ENCODE data around the gene DISC1. TPM values are rescaled to one million over a fixed set of nuclear protein-coding genes. Genes with fewer than 3 reads are reported as not detected.

DISC1 gene
- total and polyA plus RNA-seq, 2 donors (not counting 3 experiments of a cell fraction or from before 2014, with no cell fraction given), result 3.3 to 14.7 TPM

GRCh38 chr1:231869364-231869763, 242.8 kb downstream of the DISC1 start:
- no peak overlapping the region for H3K9ac ChIP-seq (replicated peaks; ENCODE audit: extremely low read depth, insufficient read depth, low read length)
- no peaks in the 10 kb centered on the region for H3K27me3 ChIP-seq (ENCODE audit: control insufficient read depth in 2 of 2, insufficient read depth in 2 of 2, low read length in 2 of 2)
- no peak overlapping the region for H3K27ac ChIP-seq (ENCODE audit: insufficient read depth, low read depth, low read length)
- H3K79me2 ChIP-seq (ENCODE audit: control insufficient read depth, insufficient read depth, low read length), result no peaks in the 10 kb centered on the region
- no peak for DNase-seq (ENCODE audit: low read depth, low spot score)
- ChIA-PET CTCF (interaction anchor here (1.3 to 4.2 kb wide), 2 partner anchors 8 to 758 kb away, joined by 5 to 31 read pairs; no protein-coding TSS in a partner anchor), POLR2A (no interaction called here)
- H3K4me1 ChIP-seq (ENCODE audit: control insufficient read depth, extremely low read depth, insufficient read depth, low read length), result no peaks in the 10 kb centered on the region
- no peak overlapping the region for H3K4me2 ChIP-seq (ENCODE audit: insufficient read depth, low read length)
- TF ChIP-seq FOS (IDR thresholded peaks at IDR 0.05; ENCODE audit: borderline replicate concordance, insufficient read depth, low read length), result no peak
- no peak for TF ChIP-seq EZH2 (IDR thresholded peaks at IDR 0.05; ENCODE audit: borderline replicate concordance, low read depth, low read length, severe bottlenecking)
- TF ChIP-seq POLR2AphosphoS5 (IDR thresholded peaks at IDR 0.05; ENCODE audit: insufficient read depth, low read depth, low read length), result no peak
- TF ChIP-seq JUN (IDR thresholded peaks at IDR 0.05; ENCODE audit: borderline replicate concordance, insufficient read depth, insufficient read length, low read depth), result no peak
- no peak for TF ChIP-seq POLR2A (IDR thresholded peaks at IDR 0.05; ENCODE audit: low read depth, low read length)
- no peak for TF ChIP-seq MAX (IDR thresholded peaks at IDR 0.05; ENCODE audit: insufficient read depth, insufficient read length)
- TF ChIP-seq MYC (IDR thresholded peaks at IDR 0.05; ENCODE audit: low read depth, low read length), result no peak
- TF ChIP-seq GATA2 (IDR thresholded peaks at IDR 0.05; ENCODE audit: insufficient read depth, insufficient read length, low read depth, low read length), result no peak
- TF ChIP-seq CTCF (IDR thresholded peaks at IDR 0.05; ENCODE audit: extremely low read depth in 1 of 2, insufficient read depth in 1 of 2, low read depth in 1 of 2, low read length in 2 of 2), result no peak
- FAIRE-seq, result no peak
- no TSS peak for BruUV-seq (replicated peaks)
- H3K4me3 ChIP-seq (replicated peaks in 1 of 3; ENCODE audit: insufficient read depth in 1 of 3, low read depth in 1 of 3, low read length in 3 of 3), result no peak overlapping the region
- no peak overlapping the region for H2AFZ ChIP-seq (ENCODE audit: low read depth, low read length)
- intact Hi-C loops (cut with micrococcal nuclease), result loop anchor here (5.0 to 10.0 kb wide), 6 partner anchors 63 to 1155 kb away; no protein-coding TSS in a partner anchor
- H3K9me1 ChIP-seq (replicated peaks; ENCODE audit: control insufficient read depth, extremely low read depth, insufficient read depth, low read length), result no peaks in the 10 kb centered on the region
- dilution Hi-C loops (cut with MboI; ENCODE audit: extremely low pct_ligation_motif_present, low sequenced_read_pairs), result no loop called here
- no peaks in the 10 kb centered on the region for H3K36me3 ChIP-seq (ENCODE audit: control insufficient read depth in 2 of 2, extremely low read depth in 1 of 2, insufficient read depth in 2 of 2, low read length in 2 of 2)
- no peaks in the 10 kb centered on the region for H4K20me1 ChIP-seq (replicated peaks; ENCODE audit: control insufficient read depth, extremely low read depth, insufficient read depth, low read length)
- no peaks in the 10 kb centered on the region for H3K9me3 ChIP-seq (replicated peaks; ENCODE audit: control insufficient read depth, insufficient read depth, low read length)
